GM19099 (cell line): ENCODE data around the gene TMEM184B.

Experiments used
- POLR2A ChIP-seq: IDR thresholded peaks from 3 replicates; pipeline ENCODE4 v1.6.1; 2011; ENCODE audit warnings: low read depth; ENCODE audit not compliant: insufficient read length; ENCODE audit errors: extremely low read depth

Gene TMEM184B

GRCh38 chr22:38232196-38232595, 40.6 kb downstream of the TMEM184B start:
- TF ChIP-seq POLR2A, result no peak

DNA sequence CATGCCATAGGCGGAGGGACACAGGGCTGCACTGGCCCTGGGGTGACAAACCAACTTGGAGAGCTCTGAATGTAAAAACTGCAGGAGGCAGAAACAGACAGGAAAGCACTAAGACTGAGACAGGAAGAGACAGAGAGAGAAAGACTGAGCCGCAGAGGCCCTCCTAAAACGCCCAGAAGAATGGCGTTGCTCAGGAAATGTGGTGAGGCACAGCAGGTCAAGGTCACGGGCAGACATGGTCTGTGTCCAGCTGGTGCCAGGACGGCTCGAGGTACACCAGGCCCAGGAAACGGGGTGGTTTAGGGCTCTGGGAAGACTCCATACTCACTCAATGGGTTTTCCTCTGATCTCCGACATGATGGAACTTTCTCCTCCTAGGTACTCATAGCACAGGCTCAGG, 41.9 kb downstream of the TMEM184B start:
- no peak for TF ChIP-seq POLR2A

- TF ChIP-seq POLR2A, result no peak
Observed at GRCh38 chr22:38230108-38230825, 42.5 kb downstream of the TMEM184B start.

DNA sequence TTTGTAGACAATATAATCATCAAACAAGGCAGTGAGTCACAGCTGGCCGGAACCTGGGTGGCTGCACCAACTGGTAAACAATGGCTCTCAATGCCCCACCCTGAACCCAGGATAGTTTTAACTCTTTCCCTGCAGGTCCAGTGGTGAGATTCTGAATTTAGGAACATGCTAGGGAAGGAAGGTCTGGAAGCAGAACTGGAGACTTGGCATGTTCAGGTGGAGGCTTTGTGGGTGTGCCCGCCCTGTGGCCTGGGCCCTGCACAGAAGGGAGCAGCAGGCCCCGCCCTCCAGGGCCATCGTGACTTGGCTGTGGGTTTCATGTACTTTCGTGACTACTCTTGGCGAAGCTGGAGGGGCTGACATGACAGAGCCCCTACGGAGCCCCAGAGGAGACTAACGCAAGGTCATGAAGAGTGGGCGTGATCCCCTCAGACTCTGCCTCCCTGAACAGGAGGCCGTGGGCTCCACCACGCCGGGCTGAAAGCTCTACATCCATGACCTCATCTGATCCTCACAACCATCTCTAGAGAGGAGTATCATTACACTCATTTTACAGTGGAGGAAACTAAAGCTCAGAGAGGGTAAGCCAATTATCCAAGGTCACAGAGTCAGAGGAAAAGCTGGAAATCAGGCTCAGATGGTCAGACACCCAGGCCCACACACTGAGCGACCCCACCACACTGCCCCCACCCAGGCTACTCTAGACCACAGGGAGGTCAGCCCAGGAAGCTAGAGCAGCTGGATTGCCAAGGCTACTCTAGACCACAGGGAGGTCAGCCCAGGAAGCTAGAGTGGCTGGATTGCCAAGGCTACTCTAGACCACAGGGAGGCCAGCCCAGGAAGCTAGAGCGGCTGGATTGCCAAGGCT, 43.7 kb downstream of the TMEM184B start:
- TF ChIP-seq POLR2A, result no peak

DNA sequence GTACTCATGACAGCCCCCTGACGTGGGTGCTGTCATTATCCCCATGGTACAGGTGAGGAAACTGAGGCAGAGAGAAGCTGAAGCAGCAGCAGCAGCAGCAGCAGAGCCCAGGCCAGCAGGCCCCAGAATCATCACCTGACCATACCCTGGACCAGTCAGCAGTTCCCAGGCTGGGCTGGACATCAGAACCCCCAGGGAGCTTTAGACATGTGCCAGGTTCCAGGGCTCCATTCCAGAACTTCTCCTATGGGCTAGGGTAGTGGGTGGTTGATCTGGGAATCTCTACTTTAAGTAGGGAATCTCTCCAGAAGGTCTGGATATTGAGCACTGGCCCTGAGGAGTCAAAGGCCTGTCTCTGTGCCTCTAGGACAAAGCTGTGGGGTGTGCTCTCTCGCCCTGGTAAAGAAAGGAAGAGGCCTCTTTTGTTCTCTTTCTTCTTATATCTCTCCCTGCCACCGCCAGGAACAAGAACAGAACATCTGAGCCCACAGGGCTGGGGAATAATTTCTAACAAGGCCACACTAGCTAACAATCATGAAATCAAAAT, 44.4 kb downstream of the TMEM184B start:
- TF ChIP-seq POLR2A, result no peak

DNA sequence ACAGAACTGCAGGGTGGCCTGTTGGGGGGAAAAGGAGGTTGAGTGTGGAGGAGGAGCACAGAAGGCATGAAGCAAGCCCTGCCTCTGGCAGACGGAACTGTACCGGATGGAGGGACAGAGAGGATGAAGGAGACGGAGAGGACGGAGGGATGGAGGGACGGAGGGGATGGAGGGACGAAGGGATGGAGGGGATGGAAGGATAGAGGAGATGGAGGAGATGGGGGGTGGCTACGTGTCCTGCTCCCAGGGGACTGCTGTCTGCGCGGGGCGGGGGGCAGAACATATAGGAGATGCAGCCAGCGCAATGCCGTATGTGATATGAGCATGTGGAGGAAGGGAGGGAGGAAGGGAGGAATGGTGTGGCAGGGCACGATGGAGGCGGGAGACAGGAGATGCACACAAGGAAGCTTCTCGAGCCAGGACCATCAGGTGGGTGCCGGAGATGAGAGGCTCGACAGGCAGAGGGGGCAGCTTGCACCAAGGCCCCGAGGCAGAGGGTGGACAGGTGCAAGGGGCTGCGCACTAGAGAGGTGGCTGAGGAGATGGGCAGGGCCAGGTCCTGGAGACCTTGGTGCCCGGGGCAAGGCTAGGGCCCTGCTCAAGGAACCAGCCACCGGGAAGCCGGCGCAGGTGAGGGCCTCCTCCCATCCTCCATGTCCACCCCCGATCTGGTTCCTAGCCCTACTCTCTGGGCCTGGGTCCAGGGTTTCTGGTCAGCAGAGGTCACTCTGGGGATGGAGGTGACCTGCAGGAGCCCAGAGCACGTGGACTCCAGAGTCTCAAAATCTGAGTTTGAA, 45.8 kb downstream of the TMEM184B start:
- no peak for TF ChIP-seq POLR2A

DNA sequence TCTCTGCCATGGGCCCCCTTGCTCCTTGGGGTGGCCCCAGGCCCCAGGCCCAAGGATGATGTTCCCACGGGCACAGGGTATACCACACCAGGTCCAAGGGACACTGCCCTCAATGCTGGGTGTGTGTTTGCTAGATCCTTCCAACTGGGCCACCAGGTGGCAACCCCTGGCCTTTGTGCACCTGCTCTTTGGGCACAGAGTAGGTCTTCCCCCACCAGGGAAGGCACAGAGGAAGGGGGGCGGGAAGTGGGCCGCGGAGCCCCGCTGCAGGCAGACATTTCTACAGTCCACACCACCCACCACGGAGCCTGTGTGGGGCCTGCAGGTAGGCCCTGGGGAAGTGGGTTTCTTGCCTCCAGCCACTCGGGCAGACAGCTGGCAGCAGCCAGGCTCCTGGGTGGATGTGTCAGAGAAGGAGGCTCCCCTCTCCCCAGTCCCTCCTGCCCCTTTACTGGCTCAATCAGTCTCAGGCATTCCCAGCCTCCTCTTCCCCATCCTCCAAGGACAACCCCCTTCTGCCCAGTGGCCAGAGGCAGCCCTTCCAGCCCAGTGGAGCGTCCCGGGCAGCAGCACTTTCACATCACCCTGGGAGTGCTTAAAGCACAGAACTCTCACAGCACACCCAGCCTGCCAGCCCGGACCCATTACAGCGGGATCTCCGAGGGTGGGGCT, 49.4 kb downstream of the TMEM184B start:
- TF ChIP-seq POLR2A, result no peak

DNA sequence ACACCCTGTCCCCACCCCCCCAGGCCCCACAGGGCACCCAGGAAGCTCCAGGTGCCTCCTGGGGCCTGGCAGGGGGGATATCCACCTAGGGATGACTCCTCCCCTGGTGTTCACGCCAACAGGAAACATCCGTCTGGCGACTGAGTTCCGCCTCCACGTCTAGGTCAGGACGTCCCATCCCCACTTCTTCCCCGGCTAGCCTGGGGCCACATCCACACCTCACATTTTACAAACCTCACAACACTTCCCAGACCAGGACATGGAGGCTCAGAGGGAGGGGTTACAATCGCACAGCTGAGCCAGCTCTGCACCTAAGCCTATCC, 50.1 kb downstream of the TMEM184B start:
- TF ChIP-seq POLR2A, result no peak

GRCh38 chr22:38221908-38222796, 50.7 kb downstream of the TMEM184B start:
- no peak for TF ChIP-seq POLR2A

DNA sequence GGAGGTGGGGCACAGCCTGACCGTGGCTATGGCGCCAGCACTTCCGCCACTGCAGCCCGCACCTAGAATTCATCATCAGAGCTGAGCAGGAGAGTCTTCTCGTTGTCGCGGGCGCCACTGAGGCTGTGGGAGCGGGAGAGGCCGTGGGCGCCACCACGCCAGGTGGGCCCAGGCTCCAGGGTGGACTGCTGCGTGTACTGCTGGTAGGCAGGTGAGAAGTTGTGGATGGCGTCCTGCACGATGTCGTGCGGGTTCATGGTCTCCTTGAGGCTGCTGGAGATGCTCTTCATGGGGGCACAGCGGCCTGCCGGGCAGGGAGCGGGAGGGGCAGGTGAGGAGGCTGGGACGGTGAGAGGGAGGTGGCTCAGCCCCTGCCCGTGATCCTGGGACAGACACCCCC, 51.4 kb downstream of the TMEM184B start:
- TF ChIP-seq POLR2A, result no peak

DNA sequence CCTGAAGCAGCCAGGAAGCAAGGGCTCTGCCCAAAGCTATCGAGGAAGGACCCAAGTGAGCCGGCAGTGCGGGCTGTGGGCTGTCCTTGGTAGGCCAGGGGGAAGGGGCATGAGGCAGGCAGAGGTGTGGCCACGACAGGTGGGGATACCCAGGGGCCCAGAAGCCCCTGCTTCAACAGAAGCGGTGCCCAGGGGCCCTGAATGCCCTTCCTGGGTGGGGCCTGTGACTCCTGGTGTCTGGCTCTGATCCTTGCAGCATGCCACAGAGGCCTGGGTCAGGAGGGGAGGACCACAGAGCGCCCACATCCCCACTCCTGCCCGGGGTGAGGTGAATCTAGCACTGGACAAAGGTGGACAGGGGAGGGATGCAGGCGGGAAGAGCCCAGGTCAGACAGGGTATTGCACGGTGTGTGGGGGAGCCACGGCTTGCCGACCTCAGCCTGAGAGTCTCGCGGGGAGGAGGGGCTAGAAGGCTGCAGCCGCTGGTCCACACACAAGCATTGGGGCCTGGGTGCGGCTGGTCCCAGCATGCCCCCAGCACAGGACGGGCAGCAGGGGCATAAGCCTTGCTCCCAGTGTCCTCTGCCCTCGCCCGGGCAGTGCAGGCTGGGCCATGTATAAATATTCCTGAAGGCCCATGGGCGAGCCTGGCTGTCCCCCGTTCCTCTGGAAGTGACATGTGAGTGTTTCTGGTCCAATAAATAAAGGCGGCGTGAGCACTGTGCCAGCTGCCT, 52.0 kb downstream of the TMEM184B start:
- TF ChIP-seq POLR2A, result no peak

GRCh38 chr22:38220163-38220562, 52.6 kb downstream of the TMEM184B start:
- TF ChIP-seq POLR2A, result no peak

- TF ChIP-seq POLR2A, result no peak
Observed at GRCh38 chr22:38219632-38220031, 53.2 kb downstream of the TMEM184B start.
